Ishikawa (cell line): ENCODE data around the gene MBL2.

Experiments
- CEBPB ChIP-seq: IDR thresholded peaks from 2 replicates; pipeline ENCODE4 v1.6.1; 2012
- CREB1 ChIP-seq: IDR thresholded peaks from 2 replicates; pipeline ENCODE4 v1.6.1; 2012; ENCODE audit warnings: low read depth
- EGR1 ChIP-seq: IDR thresholded peaks from 2 replicates; pipeline ENCODE4 v1.6.1; 2012
- EP300 ChIP-seq: IDR thresholded peaks from 2 replicates; pipeline ENCODE4 v1.6.1; 2012; ENCODE audit warnings: borderline replicate concordance
- FOXM1 ChIP-seq: IDR thresholded peaks from 2 replicates; pipeline ENCODE4 v1.6.1; 2012; ENCODE audit warnings: low read depth, borderline replicate concordance
- MAX ChIP-seq: IDR thresholded peaks from 2 replicates; pipeline ENCODE4 v1.6.1; 2012
- NFIC ChIP-seq: IDR thresholded peaks from 2 replicates; pipeline ENCODE4 v1.6.1; 2012
- RAD21 ChIP-seq: IDR thresholded peaks from 2 replicates; pipeline ENCODE4 v1.6.1; 2012; ENCODE audit warnings: low read depth
- REST ChIP-seq: IDR thresholded peaks from 2 replicates; pipeline ENCODE4 v1.6.1; 2012; ENCODE audit warnings: low read depth, mild to moderate bottlenecking
- TAF1 ChIP-seq: IDR thresholded peaks from 2 replicates; pipeline ENCODE4 v1.6.1; 2012; ENCODE audit warnings: low read depth, mild to moderate bottlenecking
- TCF12 ChIP-seq: IDR thresholded peaks from 2 replicates; pipeline ENCODE4 v1.6.1; 2012; ENCODE audit warnings: low read depth
- TEAD4 ChIP-seq: IDR thresholded peaks from 2 replicates; pipeline ENCODE4 v1.6.1; 2012
- USF1 ChIP-seq: IDR thresholded peaks from 2 replicates; pipeline ENCODE4 v1.6.1; 2012
- YY1 ChIP-seq: IDR thresholded peaks from 2 replicates; pipeline ENCODE4 v1.6.1; 2012; ENCODE audit warnings: low read depth
- ZBTB7A ChIP-seq: IDR thresholded peaks from 2 replicates; pipeline ENCODE4 v1.6.1; 2012; ENCODE audit warnings: low read depth

The MBL2 gene

GRCh38 chr10:52747694-52748093, 24.9 kb downstream of the MBL2 start:
- TF ChIP-seq RAD21 (no peak), ZBTB7A (no peak), TAF1 (no peak), EP300 (no peak), REST (no peak), FOXM1 (no peak), TCF12 (no peak), CREB1 (no peak), CEBPB (no peak), TEAD4 (no peak), EGR1 (no peak), USF1 (no peak), YY1 (no peak)

- no peak for TF ChIP-seq TCF12
Measured at GRCh38 chr10:52746169-52746568, 26.4 kb downstream of the MBL2 start.

GRCh38 chr10:52744057-52744805, 28.4 kb downstream of the MBL2 start:
- TF ChIP-seq TCF12 (no peak), TAF1 (no peak), CREB1 (no peak), NFIC (no peak), EP300 (no peak), REST (no peak), RAD21 (no peak), FOXM1 (no peak), MAX (no peak), USF1 (no peak), ZBTB7A (no peak), CEBPB (no peak), YY1 (no peak), TEAD4 (no peak), EGR1 (no peak)

GRCh38 chr10:52742731-52743130, 29.9 kb downstream of the MBL2 start:
- TF ChIP-seq EP300: no peak
- no peak for TF ChIP-seq FOXM1
- no peak for TF ChIP-seq CEBPB
- no peak for TF ChIP-seq TEAD4
- TF ChIP-seq ZBTB7A: no peak
- no peak for TF ChIP-seq REST
- TF ChIP-seq RAD21: no peak
- no peak for TF ChIP-seq TCF12
- no peak for TF ChIP-seq TAF1
- no peak for TF ChIP-seq EGR1
- TF ChIP-seq USF1: no peak
- no peak for TF ChIP-seq CREB1
- no peak for TF ChIP-seq MAX
- TF ChIP-seq YY1: no peak
- no peak for TF ChIP-seq NFIC
